Activated CD4-positive, alpha-beta T cell treated with anti-CD3 and anti-CD28 coated beads, Interleukin-2, amount 50 U/mL, for 48 hours (primary cell): ENCODE data around the gene MGAT4A.
"Not testable (repeated sequence)": the region's sequence is repeated elsewhere in the genome, so short reads cannot be mapped to it uniquely, and the experiment has no call there.

ENCODE experiments used
- DNase-seq, 2 experiments: peaks; one replicate each; pipeline ENCODE4 v3.0.0-alpha.2; 2020

Gene MGAT4A

GRCh38 chr2:98728088-98728718, 2.7 kb downstream of the MGAT4A start:
- not testable (repeated sequence) for DNase-seq

GRCh38 chr2:98727369-98728087, 3.4 kb downstream of the MGAT4A start:
- no peak for DNase-seq

GRCh38 chr2:98726735-98727368, 4.1 kb downstream of the MGAT4A start:
- no peak for DNase-seq

GRCh38 chr2:98726205-98726604, 4.7 kb downstream of the MGAT4A start:
- DNase-seq, result no peak

GRCh38 chr2:98720286-98720685, 10.6 kb downstream of the MGAT4A start:
- no peak for DNase-seq

- no peak for DNase-seq
Measured at GRCh38 chr2:98717621-98718020, 13.3 kb downstream of the MGAT4A start.

GRCh38 chr2:98716786-98717185, 14.1 kb downstream of the MGAT4A start:
- no peak for DNase-seq

GRCh38 chr2:98715812-98716451, 15.0 kb downstream of the MGAT4A start:
- no peak for DNase-seq

- no peak for DNase-seq
Measured at GRCh38 chr2:98713332-98714015, 17.5 kb downstream of the MGAT4A start.

GRCh38 chr2:98712145-98712544, 18.8 kb downstream of the MGAT4A start:
- DNase-seq, result no peak

- no peak for DNase-seq
Measured at GRCh38 chr2:98711506-98711905, 19.4 kb downstream of the MGAT4A start.

GRCh38 chr2:98710734-98711133, 20.2 kb downstream of the MGAT4A start:
- DNase-seq, result no peak

GRCh38 chr2:98709535-98709934, 21.4 kb downstream of the MGAT4A start:
- no peak for DNase-seq

- DNase-seq, result no peak
Measured at GRCh38 chr2:98708396-98709186, 22.3 kb downstream of the MGAT4A start.

- no peak for DNase-seq
Measured at GRCh38 chr2:98706591-98706990, 24.3 kb downstream of the MGAT4A start.

- no peak for DNase-seq
Measured at GRCh38 chr2:98705333-98705617, 25.7 kb downstream of the MGAT4A start.

- DNase-seq, result no peak
Measured at GRCh38 chr2:98704499-98705332, 26.2 kb downstream of the MGAT4A start.

- DNase-seq, result no peak
Measured at GRCh38 chr2:98703738-98704137, 27.2 kb downstream of the MGAT4A start.

- no peak for DNase-seq
Measured at GRCh38 chr2:98702858-98703620, 27.9 kb downstream of the MGAT4A start.

- DNase-seq, result no peak
Measured at GRCh38 chr2:98702127-98702802, 28.7 kb downstream of the MGAT4A start.
